Testis (tissue), 3 donors: ENCODE data around the gene PROSER2. TPM values are rescaled to one million over a fixed set of nuclear protein-coding genes. Genes with fewer than 3 reads are reported as not detected.

ENCODE experiments used
- DNase-seq: peaks from one replicate; pipeline ENCODE4 v3.0.0-alpha.2; 2019
- H3K27ac ChIP-seq, 2 donors: fragments of 200-600 bp; sonication (generic); one replicate each; pipeline ENCODE4 v1.5.1; 2019
- H3K27me3 ChIP-seq: fragments of 200-600 bp; sonication (generic); one replicate; pipeline ENCODE4 v1.5.1; 2019
- H3K36me3 ChIP-seq: fragments of 200-600 bp; sonication (generic); one replicate; pipeline ENCODE4 v1.5.1; 2017; ENCODE audit warnings: low read depth; ENCODE audit errors: missing control alignments
- H3K4me1 ChIP-seq: fragments of 200-600 bp; sonication (generic); one replicate; pipeline ENCODE4 v1.5.1; 2019
- H3K4me3 ChIP-seq, 2 donors: fragments of 200-600 bp; sonication (generic); one replicate each; pipeline ENCODE4 v1.5.1; 2017 to 2019
- H3K9me3 ChIP-seq: fragments of 200-600 bp; sonication (generic); one replicate; pipeline ENCODE4 v1.5.1; 2017
- POLR2A ChIP-seq: fragments of 450-650 bp; IDR thresholded peaks from one replicate; pipeline ENCODE4 v1.6.1; 2017; ENCODE audit warnings: antibody characterized with exemption, mild to moderate bottlenecking, moderate library complexity
- WGBS, 2 donors: methylation state at CpG; one replicate each; pipeline ENCODE4 v1.1.5; 2018; 5-methylcytosine and 5-hydroxymethylcytosine counted together
- intact Hi-C: fragments of 100-400 bp; cut with DNase I; formaldehyde crosslinking; loops from one replicate; pipeline ENCODE4 v1.15.1; 2023; ENCODE audit warnings: low total_unique reads
- polyA plus RNA-seq: library from polyadenylated mRNA; stranded (reverse); fragments of 350-450 nt; fragmentation: Illumina TruSeq; extraction: RNeasy Lipid Tissue Mini Kit (QIAGEN cat#74804); gene quantifications from one replicate; pipeline ENCODE4 v1.2.3, GENCODE V29; 2014; ENCODE audit warnings: low read depth, low replicate concordance; ENCODE audit not compliant: insufficient read depth
- total RNA-seq, 2 donors: library from RNA; depleted of rRNA; stranded (reverse); fragments of >200 nt; gene quantifications; one replicate each; pipeline ENCODE4 v1.2.3, GENCODE V29; 2016
- TF ChIP-seq, protein P1 (sequence below), 3 experiments: fragments of 450-650 bp in 2 of 3; fragments of 200-600 bp in 1 of 3; sonication (generic) in 1 of 3; IDR thresholded peaks; one replicate each; pipeline ENCODE4 v1.5.1; 2016 to 2019; ENCODE audit warnings: antibody characterized with exemption in 3 of 3, mild to moderate bottlenecking in 2 of 3, moderate library complexity in 1 of 3

PROSER2 gene
- total and polyA plus RNA-seq, 3 donors from 2014 or later = 7.8 to 21.4 (median 15.6) TPM

GRCh38 chr10:11830836-11831519 is 7.8 kb downstream of the PROSER2 start:
- H3K9me3 ChIP-seq = no peaks in the 10 kb centered on the region
- H3K4me3 ChIP-seq = no peak overlapping the region
- H3K27me3 ChIP-seq = no peaks in the 10 kb centered on the region
- no peak overlapping the region for H3K27ac ChIP-seq
- H3K4me1 ChIP-seq = no peaks in the 10 kb centered on the region
- no peaks in the 10 kb centered on the region for H3K36me3 ChIP-seq
- TF ChIP-seq, protein P1, sequence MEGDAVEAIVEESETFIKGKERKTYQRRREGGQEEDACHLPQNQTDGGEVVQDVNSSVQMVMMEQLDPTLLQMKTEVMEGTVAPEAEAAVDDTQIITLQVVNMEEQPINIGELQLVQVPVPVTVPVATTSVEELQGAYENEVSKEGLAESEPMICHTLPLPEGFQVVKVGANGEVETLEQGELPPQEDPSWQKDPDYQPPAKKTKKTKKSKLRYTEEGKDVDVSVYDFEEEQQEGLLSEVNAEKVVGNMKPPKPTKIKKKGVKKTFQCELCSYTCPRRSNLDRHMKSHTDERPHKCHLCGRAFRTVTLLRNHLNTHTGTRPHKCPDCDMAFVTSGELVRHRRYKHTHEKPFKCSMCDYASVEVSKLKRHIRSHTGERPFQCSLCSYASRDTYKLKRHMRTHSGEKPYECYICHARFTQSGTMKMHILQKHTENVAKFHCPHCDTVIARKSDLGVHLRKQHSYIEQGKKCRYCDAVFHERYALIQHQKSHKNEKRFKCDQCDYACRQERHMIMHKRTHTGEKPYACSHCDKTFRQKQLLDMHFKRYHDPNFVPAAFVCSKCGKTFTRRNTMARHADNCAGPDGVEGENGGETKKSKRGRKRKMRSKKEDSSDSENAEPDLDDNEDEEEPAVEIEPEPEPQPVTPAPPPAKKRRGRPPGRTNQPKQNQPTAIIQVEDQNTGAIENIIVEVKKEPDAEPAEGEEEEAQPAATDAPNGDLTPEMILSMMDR (IDR thresholded peaks at IDR 0.05) = no peak
- no peak for TF ChIP-seq POLR2A
- 76 to 89% methylated on average over 4 of the region's 4 CpGs for WGBS, 2 donors
- intact Hi-C loops = no loop called here
- no peak for DNase-seq

DNA sequence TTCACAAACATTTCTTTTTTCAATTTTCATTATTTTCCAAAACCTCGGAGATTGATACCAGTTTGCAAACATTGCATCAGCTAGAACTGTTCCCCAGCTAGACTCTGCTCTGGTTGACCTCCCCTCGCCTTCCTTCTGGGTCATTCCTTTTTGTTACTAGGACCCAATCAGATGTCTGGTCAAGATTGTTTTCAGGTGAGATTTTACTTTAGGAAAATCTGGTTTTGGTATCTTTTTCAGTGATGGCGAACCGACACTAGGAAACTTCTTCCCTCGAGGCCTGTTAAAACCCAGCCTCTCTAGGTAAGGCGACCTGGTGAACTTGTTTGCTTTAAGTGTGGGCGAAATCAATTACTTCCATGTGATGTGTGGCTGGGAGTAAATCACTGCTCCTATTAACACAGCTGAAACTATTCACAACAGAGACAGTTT is 8.4 kb downstream of the PROSER2 start:
- Histone ChIP-seq H3K9me3 (no peaks in the 10 kb centered on the region), H3K4me3 (no peak overlapping the region), H3K27me3 (no peaks in the 10 kb centered on the region), H3K27ac (no peak overlapping the region), H3K36me3 (no peaks in the 10 kb centered on the region), H3K4me1 (no peaks in the 10 kb centered on the region)
- TF ChIP-seq POLR2A = no peak
- TF ChIP-seq, protein P1 (IDR thresholded peaks at IDR 0.05) = no peak
- intact Hi-C loops = no loop called here
- no peak for DNase-seq
- 87% methylated on average over 7 of the region's 7 CpGs for WGBS, 2 donors

GRCh38 chr10:11832042-11832441 is 8.9 kb downstream of the PROSER2 start:
- TF ChIP-seq, protein P1 (IDR thresholded peaks at IDR 0.05) = no peak
- no peak for TF ChIP-seq POLR2A
- H3K4me3 ChIP-seq = no peak overlapping the region
- H3K27me3 ChIP-seq = no peaks in the 10 kb centered on the region
- intact Hi-C loops = no loop called here
- no peaks in the 10 kb centered on the region for H3K9me3 ChIP-seq
- no peaks in the 10 kb centered on the region for H3K4me1 ChIP-seq
- no peaks in the 10 kb centered on the region for H3K36me3 ChIP-seq
- no peak for DNase-seq
- WGBS, 2 donors = 90 to 91% methylated on average over 5 of the region's 5 CpGs
- H3K27ac ChIP-seq = no peak overlapping the region

DNA sequence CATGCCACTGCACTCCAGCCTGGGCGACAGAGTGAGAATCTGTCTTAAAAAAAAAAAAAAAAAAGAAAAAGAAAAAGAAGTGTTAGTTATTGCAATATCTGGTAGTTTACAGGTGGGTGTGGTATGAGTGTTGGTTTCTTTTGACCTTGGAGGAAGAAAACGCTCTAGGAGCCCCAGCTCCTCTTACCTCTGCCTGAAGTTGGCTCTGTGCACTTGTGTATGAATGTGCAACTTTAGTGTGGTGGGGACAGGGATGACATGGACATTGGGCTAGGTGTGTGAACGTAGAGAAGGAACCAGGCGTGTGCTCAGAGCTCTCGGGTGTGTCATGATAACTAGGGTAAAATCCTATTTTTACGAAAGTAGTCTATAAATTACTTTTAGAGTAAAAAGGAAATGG is 11.9 kb downstream of the PROSER2 start:
- WGBS, 2 donors = 79 to 87% methylated on average over 6 of the region's 6 CpGs
- intact Hi-C loops = no loop called here
- no peak for DNase-seq
- Histone ChIP-seq H3K4me1 (no peaks in the 10 kb centered on the region), H3K36me3 (no peaks in the 10 kb centered on the region), H3K4me3 (no peak overlapping the region), H3K27ac (no peak overlapping the region), H3K27me3 (no peaks in the 10 kb centered on the region), H3K9me3 (no peaks in the 10 kb centered on the region)
- TF ChIP-seq, protein P1 (IDR thresholded peaks at IDR 0.05) = no peak
- TF ChIP-seq POLR2A = no peak

DNA sequence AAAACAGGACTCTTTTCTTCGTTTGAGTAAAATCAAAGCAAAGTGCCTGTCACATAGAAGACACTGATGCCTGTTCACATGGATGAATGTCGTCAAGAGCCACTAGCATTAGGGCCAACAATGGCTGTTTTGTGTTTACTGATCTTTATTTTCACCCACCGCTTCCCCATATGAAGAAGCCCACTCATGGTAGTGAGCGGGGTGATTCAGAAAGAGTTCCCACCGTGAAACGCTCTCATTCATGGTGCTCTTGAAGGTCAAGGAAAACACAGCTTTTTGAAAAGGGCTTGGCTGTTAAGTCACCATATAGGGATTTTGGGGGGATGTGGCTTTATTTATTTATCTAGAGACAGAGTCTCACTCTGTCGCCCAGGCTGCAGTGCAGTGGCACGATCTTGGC is 12.5 kb downstream of the PROSER2 start:
- Histone ChIP-seq H3K9me3 (no peaks in the 10 kb centered on the region), H3K27ac (no peak overlapping the region), H3K36me3 (no peaks in the 10 kb centered on the region), H3K4me3 (no peak overlapping the region), H3K27me3 (no peaks in the 10 kb centered on the region), H3K4me1 (no peaks in the 10 kb centered on the region)
- intact Hi-C loops = no loop called here
- no peak for TF ChIP-seq POLR2A
- TF ChIP-seq, protein P1 (IDR thresholded peaks at IDR 0.05) = no peak
- DNase-seq = no peak
- 85 to 95% methylated on average over 8 of the region's 8 CpGs for WGBS, 2 donors
